ENCODE measurements around the gene MTMR4. TPM values are rescaled to one million over a fixed set of nuclear protein-coding genes. Genes with fewer than 3 reads are reported as not detected.
"Not testable (repeated sequence)": the region's sequence is repeated elsewhere in the genome, so short reads cannot be mapped to it uniquely, and the experiment has no call there.

Gene MTMR4
- 10 to 100 TPM; 43.5 to 45.3 TPM for total RNA-seq

- peak within 1 kb of the TSS; percentile 98 for H3K27ac ChIP-seq
- intact Hi-C loops (cut with DNase I) = no loop called here
- no peaks in the 10 kb centered on the region for H3K27me3 ChIP-seq
- H3K9me3 ChIP-seq = no peaks in the 10 kb centered on the region
- H3K4me3 ChIP-seq = peak within 1 kb of the TSS; percentile 93
- H3K9ac ChIP-seq (ENCODE audit: low read depth in 2 of 2, low read length in 2 of 2) = peak within 1 kb of the TSS; percentile 69 to 70
- H3K36me3 ChIP-seq = peaks cover 10% of the 10 kb centered on the region
- peak; percentile 89 for DNase-seq
- no peak for TF ChIP-seq CTCF (IDR thresholded peaks at IDR 0.05)
- peaks cover 8% of the 10 kb centered on the region for H3K4me1 ChIP-seq
Measured at GRCh38 chr17:58513965-58514769, at the start of gene MTMR4. Gene MTMR4 (minus strand): TSS chr17:58514638. CDS start chr17:58514407, 231 bp downstream.

DNA sequence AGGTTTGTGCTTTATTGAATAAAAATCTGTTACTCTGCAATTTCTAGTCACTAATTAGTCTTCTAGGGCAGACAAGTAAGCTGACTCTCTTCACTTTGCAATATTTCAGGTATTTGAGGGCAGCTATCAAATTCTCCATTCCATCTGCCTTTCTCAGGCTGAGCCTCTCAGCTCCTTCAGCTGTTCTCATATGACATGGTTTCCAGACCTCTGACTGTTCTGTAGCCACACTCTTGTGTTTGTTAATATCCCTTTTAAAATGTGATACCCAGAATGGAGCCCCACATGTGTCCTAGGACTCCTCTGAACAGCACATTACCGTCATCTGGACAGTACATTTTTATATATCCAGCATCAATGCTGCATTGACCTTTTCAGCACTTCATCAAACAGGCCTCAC, 46.1 kb upstream of the MTMR4 start:
- Histone ChIP-seq H3K4me3 (no peak overlapping the region), H3K27me3 (no peaks in the 10 kb centered on the region), H3K9ac (ENCODE audit: low read depth in 2 of 2, low read length in 2 of 2) (no peak overlapping the region), H3K27ac (no peak overlapping the region), H3K9me3 (no peaks in the 10 kb centered on the region), H3K4me1 (no peaks in the 10 kb centered on the region), H3K36me3 (no peaks in the 10 kb centered on the region)
- TF ChIP-seq CTCF (IDR thresholded peaks at IDR 0.05) = no peak
- intact Hi-C loops (cut with DNase I) = no loop called here
- no peak for DNase-seq

DNA sequence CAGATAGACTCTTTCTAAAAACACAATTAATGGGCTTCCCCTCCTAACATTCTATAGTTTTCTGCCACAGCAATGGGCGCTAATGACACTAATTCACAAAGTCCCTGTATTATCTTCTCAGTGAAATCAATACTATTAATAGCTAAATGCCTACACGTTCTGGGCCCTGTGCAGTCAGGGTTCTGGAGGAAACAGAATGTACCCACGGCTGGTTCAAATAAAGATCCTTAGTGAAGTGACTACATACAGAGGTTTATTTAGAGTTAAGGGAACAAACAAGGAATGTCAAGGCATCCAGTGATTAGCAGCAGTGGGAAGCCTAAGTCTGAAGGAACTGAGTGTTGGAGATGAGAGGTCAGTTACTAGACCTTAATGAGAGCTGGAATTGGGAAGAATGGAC, 43.5 kb upstream of the MTMR4 start:
- intact Hi-C loops (cut with DNase I) = no loop called here
- TF ChIP-seq CTCF (IDR thresholded peaks at IDR 0.05) = no peak
- H3K36me3 ChIP-seq = no peaks in the 10 kb centered on the region

GRCh38 chr17:58556833-58557250, 42.4 kb upstream of the MTMR4 start:
- H3K9ac ChIP-seq (ENCODE audit: low read depth in 2 of 2, low read length in 2 of 2) = no peak overlapping the region
- no peak overlapping the region for H3K27ac ChIP-seq
- H3K27me3 ChIP-seq = no peaks in the 10 kb centered on the region
- no peaks in the 10 kb centered on the region for H3K4me1 ChIP-seq
- TF ChIP-seq CTCF (IDR thresholded peaks at IDR 0.05) = no peak
- no peaks in the 10 kb centered on the region for H3K9me3 ChIP-seq
- H3K4me3 ChIP-seq = no peak overlapping the region
- intact Hi-C loops (cut with DNase I) = no loop called here
- DNase-seq = no peak
- no peaks in the 10 kb centered on the region for H3K36me3 ChIP-seq

More for the DNA sequence above, 43.5 kb upstream of the MTMR4 start:
- no peaks in the 10 kb centered on the region for H3K4me1 ChIP-seq
- no peaks in the 10 kb centered on the region for H3K27me3 ChIP-seq
- H3K9me3 ChIP-seq = no peaks in the 10 kb centered on the region
- H3K27ac ChIP-seq = no peak overlapping the region
- no peak overlapping the region for H3K9ac ChIP-seq (ENCODE audit: low read depth in 2 of 2, low read length in 2 of 2)
- DNase-seq = no peak
- H3K4me3 ChIP-seq = no peak overlapping the region

DNA sequence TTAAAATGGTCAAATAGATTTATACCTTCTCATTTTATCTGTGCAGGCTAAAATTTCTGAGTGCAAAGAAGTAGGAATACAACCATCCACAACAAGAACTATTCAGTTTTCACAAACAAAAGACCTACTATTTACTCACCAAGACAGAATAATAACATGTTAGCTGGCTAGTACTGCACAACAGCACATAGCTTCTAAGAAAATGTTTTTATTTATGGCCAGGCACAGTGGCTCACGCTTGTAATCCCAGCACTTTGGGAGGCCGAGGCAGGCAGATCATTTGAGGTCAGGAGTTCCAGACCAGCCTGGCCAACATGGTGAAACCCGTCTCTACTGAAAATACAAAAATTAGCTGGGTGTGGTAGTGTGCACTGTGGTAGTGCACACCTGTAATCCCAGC, 40.7 kb upstream of the MTMR4 start:
- H3K4me1 ChIP-seq; H3K9me3 ChIP-seq; H3K36me3 ChIP-seq; H3K27me3 ChIP-seq; H3K27ac ChIP-seq; H3K4me3 ChIP-seq; H3K9ac ChIP-seq (ENCODE audit: low read depth in 2 of 2, low read length in 2 of 2); DNase-seq; intact Hi-C loops (cut with DNase I): not testable (repeated sequence)

DNA sequence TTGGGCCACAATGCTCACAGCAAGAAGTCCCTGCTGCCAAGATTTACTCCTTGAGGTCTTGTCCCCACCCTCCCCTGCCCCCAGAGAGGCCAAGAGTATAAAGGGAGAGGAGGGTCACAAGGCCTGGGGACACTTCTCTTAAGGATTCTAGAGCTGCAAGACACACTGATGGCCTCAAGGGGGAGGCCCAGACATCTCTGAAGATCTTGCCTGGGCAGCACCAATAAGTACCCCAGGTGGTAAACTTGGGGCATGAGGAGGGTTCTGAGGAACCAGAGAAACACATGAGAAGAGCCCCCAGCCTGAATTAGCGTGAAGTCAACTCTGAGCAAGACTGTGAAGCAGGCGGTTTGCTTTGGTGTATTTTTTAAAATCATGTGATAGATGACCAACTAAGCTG, 26.8 kb upstream of the MTMR4 start:
- Histone ChIP-seq H3K9ac (ENCODE audit: low read depth in 2 of 2, low read length in 2 of 2) (no peak overlapping the region), H3K27ac (no peak overlapping the region), H3K36me3 (no peaks in the 10 kb centered on the region), H3K4me1 (no peaks in the 10 kb centered on the region), H3K4me3 (no peak overlapping the region), H3K9me3 (no peaks in the 10 kb centered on the region), H3K27me3 (no peaks in the 10 kb centered on the region)
- intact Hi-C loops (cut with DNase I) = no loop called here
- TF ChIP-seq CTCF (IDR thresholded peaks at IDR 0.05) = no peak
- no peak for DNase-seq
